Measurements from ENCODE around the gene DENND6B.
A peak's percentile ranks its signal among the peaks of the same experiment; 100 is the strongest.

Gene DENND6B

GRCh38 chr22:50314455-50315288 is 12.1 kb downstream of the DENND6B start:
- DNase-seq = no peak

GRCh38 chr22:50314081-50314454 is 12.7 kb downstream of the DENND6B start:
- no peak for DNase-seq

- no peak for DNase-seq
Observed at GRCh38 chr22:50313600-50313999, 13.2 kb downstream of the DENND6B start.

DNA sequence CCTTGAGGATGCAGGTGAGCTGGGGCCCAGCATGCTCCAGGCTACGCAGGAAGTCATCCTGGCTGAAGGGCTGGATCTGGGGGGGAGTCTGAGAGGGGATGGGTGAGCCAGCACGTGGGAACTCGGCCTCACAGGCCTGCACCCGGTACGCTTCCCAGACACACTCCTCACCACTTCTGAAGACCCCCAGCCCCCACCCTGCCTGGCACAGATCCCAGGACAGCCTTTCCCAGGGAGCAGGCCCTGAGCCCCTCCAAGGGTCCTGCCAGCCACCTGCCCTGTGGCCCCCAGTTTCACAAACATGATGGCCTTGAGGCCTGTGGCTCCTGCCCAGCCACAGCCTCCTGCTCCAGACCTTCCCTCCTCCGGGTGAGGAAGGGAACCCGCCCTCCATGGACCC is 13.8 kb downstream of the DENND6B start:
- no peak for DNase-seq

GRCh38 chr22:50312371-50312770 is 14.4 kb downstream of the DENND6B start:
- DNase-seq = no peak

DNA sequence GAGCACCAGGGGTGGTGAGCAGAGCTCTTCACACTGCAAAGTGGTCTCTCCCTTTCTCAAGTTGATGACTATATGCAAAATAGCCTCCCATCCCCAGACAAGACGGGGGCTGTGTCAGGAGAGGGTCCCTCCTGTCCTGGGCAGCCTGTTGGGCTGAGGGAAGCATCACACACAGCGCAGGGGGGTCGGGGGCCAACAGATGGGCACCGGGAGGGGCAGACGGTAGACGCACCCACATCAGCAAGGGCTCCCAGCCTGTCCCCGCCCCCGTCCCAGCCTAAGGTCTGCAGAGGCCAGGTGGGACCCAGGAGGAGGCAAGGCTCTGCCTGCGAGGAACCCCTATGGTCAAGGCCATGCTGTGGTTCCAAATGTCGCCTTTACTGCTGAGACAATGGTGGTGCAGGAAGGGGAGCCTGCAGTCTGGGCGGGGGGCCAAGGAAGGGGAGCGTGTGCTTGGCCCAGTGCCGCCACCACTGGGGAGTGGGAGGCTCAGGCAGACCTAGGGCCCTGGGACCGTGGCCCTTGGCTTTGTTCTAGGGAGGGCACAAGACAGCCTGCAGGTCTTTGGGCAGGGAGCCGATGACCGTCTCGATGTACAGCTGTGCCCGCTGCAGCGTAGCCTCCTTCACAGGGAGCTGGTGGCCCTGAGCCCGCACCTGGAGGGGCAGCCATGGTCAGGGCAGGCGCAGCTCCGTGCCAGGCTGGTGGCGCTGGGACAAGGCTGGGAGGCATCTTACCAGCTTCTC is 15.0 kb downstream of the DENND6B start:
- no peak for DNase-seq

- DNase-seq = no peak
Observed at GRCh38 chr22:50310949-50311444, 15.8 kb downstream of the DENND6B start.

- no peak for DNase-seq
Observed at GRCh38 chr22:50310031-50310722, 16.6 kb downstream of the DENND6B start.

GRCh38 chr22:50309601-50309991 is 17.2 kb downstream of the DENND6B start:
- peak; percentile 40 for DNase-seq

DNA sequence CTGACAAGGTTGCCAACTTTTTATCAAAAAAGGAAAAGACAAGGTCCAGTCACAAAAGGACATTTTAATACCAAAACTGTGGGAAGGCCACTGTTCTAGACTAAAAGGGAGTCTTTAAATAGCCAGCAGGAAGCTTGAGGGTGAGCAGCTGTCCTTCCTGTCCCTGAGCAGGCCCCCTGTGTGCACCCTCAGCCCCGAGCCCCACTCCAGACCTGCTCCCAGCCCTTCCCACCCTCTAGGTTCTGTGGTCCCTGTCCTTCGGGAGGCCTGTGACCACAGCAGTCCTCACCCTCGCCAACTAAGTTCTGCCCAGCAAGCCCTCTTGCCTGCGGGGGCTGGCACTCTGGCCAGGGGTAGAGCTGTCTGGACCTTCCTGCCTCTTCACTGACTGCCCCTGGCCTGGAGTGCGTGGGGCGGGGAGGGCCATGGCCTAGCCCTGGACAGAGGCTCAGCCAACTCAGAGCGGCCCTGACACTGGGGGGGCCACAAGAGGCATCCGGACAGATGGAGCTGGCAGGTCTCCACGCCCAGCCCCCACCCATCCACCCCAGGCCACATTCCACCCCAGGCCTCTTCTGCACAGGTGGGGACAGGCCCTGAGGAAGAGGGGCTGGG is 17.7 kb downstream of the DENND6B start:
- DNase-seq = no peak

- DNase-seq = no peak
Observed at GRCh38 chr22:50308597-50308935, 18.2 kb downstream of the DENND6B start.

- no peak for DNase-seq
Observed at GRCh38 chr22:50307890-50308596, 18.8 kb downstream of the DENND6B start.

DNA sequence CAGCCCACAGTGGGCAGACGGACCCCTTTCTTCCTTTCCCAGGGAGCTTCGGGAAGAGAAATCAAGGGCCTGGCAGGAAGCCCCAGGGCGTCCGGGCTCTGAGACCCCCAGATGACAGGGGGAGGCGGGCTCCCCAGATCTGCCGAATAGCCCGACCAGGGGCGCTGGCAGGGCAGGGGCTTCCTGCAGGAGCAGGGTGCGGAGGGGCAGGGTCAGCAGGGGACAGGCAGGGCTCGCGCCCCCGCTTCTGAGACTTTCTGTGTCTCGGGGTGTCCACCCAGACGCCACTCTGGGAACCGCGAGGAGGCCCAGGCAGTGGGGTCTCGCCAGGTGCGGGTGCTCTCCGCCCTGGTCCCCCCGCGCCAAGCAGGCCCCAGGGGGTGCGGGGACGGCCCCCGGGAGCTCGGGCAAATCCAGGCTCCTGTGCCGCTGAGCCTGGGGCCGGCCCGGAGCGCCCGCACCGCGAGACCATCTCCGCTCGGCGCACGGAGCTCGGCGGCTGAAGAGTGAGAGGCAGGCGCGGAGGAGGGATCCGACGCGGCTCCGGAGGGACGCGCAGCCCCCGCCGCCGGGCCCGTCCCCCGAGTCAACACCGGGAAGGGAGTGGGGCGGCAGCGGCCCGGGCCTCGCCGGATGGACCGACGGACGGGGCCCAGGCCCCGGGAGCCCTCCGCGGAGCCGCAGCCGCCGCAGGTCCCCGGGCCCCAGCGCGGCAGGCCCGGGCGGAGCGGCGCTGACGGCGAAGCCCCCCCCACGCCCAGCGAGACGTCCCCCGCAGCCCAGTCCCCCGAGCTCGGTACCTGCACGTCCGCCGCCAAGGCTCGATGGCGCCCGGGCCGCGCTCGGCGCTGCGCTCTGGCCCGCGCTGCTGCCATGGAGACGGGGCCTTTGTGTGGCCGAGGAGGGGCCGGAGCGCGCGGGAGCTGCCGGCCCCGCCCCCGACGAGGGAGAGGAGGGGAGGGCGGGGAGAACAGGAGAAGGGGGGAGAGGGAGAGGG is 19.8 kb downstream of the DENND6B start, which contains the start of gene PLXNB2:
TSS of gene PLXNB2 (minus strand) at position 894 of the 997 bp plus-strand sequence. CDS start 17,062 bp downstream, outside the sequence.
- peak; percentile 78 for DNase-seq

DNA sequence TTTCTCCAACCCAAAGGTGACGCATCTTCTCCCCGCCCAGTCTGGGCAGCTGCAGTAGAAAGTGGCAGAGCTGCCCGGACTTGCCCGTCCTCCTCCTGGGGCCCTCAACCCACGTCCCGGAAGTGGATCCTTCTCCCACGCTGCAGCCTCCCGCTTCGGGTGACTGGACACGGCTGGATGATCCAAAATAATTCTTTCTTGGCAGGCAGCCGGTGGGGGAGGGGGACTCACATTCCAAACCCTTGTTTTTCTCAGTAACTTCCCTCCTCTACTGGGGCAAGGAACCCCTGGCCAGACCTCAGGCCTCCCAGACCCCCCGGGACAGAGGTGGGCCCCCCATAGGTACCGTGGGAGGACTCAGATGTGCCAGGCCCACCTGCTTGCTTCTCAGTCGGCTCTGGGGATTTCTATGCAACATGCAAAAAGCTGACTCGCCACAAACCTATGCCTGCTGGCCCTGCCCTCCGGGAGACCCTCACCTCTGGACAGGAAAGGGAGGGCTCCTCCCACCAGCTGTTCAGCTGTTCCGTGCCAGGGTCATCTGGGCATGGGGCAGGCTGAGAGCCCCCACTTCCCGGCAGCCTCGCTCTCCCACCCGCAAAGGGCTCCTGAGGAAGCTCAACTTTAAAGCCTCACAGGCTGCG is 20.8 kb downstream of the DENND6B start:
- peak; percentile 71 for DNase-seq

DNA sequence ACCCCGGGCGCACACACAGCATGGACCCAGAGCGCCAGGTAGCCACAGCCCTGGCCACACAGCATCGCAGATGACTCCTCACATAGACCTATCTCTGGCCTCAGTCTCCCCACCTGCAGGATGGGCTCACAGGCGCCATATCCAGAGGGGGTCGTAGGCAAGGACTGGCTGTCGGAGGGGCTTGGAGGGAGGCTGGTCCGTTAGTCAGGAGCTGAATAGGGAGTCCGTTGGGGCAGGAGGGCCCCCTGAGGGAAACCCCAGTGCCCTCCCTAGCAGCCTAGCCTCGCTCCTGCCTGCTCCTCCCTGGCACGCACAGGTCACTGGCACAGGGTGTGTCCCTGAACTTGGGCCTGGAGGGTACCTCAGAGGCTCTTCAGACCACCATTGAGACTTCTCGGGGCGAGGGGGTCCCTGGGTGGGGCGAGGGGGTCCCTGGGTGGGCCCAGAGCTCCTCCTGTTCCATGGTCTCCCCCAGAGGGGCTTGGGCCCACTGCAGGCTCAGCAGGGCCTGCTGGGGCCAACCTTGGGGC is 21.4 kb downstream of the DENND6B start:
- DNase-seq = no peak

- DNase-seq = no peak
Observed at GRCh38 chr22:50304528-50305392, 22.1 kb downstream of the DENND6B start.

DNA sequence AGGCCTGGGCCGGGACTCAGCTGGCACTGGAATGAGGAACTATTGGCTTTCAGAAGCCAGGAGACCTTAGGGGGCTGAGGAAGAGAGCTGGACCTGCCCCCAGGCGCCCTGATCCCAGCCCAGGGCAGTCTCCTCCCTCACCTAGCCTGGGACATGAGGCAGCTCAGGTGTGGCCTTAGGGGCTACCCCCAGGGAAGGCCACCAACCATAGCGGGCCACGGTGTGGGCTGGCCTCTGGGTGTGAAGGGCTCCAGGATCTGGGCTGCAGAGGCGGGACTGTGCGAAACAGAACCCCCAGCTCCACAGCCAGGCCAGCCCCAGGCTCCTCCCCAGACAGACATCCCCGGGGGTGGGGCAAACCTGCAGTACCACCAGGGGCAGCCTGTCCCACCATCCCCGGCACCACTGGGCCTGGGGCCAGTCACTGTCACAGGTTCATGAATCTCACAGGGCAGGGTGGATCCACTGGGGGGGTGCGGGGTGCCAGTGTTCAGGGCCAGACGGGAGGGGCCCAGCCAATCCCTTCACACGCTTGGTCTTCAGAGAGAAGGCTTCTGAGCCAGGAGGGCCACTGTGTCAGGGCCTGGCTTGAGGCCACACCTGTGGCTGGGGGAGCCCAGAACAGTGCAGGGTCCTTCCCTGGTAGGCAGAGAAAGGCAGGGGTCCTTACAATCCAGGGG is 22.8 kb downstream of the DENND6B start:
- DNase-seq = no peak

GRCh38 chr22:50303515-50303847 is 23.3 kb downstream of the DENND6B start:
- DNase-seq = no peak

- DNase-seq = no peak
Observed at GRCh38 chr22:50302564-50302963, 24.2 kb downstream of the DENND6B start.
